Epidermal melanocyte (primary cell): ENCODE data around the gene NDUFA3.
A peak's percentile ranks its signal among the peaks of the same experiment; 100 is the strongest.
"Not testable (repeated sequence)": the region's sequence is repeated elsewhere in the genome, so short reads cannot be mapped to it uniquely, and the experiment has no call there.

Source experiments
- DNase-seq: peaks from one replicate; pipeline ENCODE4 v3.0.0; 2011; ENCODE audit warnings: low spot score; ENCODE audit not compliant: insufficient read length

NDUFA3 gene

GRCh38 chr19:54102421-54103169 is at the start of gene NDUFA3:
Gene NDUFA3 (plus strand): TSS chr19:54102855. CDS start chr19:54102879, 24 bp downstream.
- peak; percentile 100 for DNase-seq

- DNase-seq = no peak
These were observed 40.0 kb upstream of the NDUFA3 start for GRCh38 chr19:54062643-54063042.

GRCh38 chr19:54063350-54064116 is 39.1 kb upstream of the NDUFA3 start, which contains the start of gene VSTM1:
Gene VSTM1 (minus strand): TSS chr19:54063897. CDS start chr19:54063777, 120 bp downstream.
- DNase-seq = no peak

GRCh38 chr19:54069470-54069869 is 33.2 kb upstream of the NDUFA3 start:
- DNase-seq = no peak

- no peak for DNase-seq
These were observed 28.8 kb upstream of the NDUFA3 start for GRCh38 chr19:54073829-54074228.

GRCh38 chr19:54074851-54075250 is 27.8 kb upstream of the NDUFA3 start:
- no peak for DNase-seq

GRCh38 chr19:54077334-54077733 is 25.3 kb upstream of the NDUFA3 start:
- DNase-seq = no peak

- no peak for DNase-seq
These were observed 21.6 kb upstream of the NDUFA3 start, which contains the start of gene TARM1 for GRCh38 chr19:54081032-54081431. Gene TARM1 (minus strand): TSS chr19:54081365. CDS start chr19:54081340, 25 bp downstream.

GRCh38 chr19:54084410-54084809 is 18.2 kb upstream of the NDUFA3 start:
- DNase-seq = no peak

GRCh38 chr19:54094426-54095000 is 8.1 kb upstream of the NDUFA3 start:
- DNase-seq = no peak

- no peak for DNase-seq
These were observed 7.4 kb upstream of the NDUFA3 start for GRCh38 chr19:54095136-54095858.

GRCh38 chr19:54095859-54096616 is 6.6 kb upstream of the NDUFA3 start:
- DNase-seq = not testable (repeated sequence)

GRCh38 chr19:54096617-54097106 is 6.0 kb upstream of the NDUFA3 start:
- DNase-seq = peak; percentile 37

- DNase-seq = no peak
These were observed 3.3 kb upstream of the NDUFA3 start for GRCh38 chr19:54099190-54099902.

- not testable (repeated sequence) for DNase-seq
These were observed 2.8 kb upstream of the NDUFA3 start for GRCh38 chr19:54099903-54100255.

GRCh38 chr19:54100561-54100960 is 2.1 kb upstream of the NDUFA3 start, which contains the start of gene OSCAR:
Gene OSCAR (minus strand): TSS chr19:54100803. CDS start chr19:54100792, 11 bp downstream.
- DNase-seq = no peak

GRCh38 chr19:54104998-54105715 is 2.5 kb downstream of the NDUFA3 start:
- DNase-seq = no peak

- DNase-seq = no peak
These were observed 3.1 kb downstream of the NDUFA3 start for GRCh38 chr19:54105796-54106195.

- no peak for DNase-seq
These were observed 4.1 kb downstream of the NDUFA3 start for GRCh38 chr19:54106716-54107115.
